ENCODE results near the gene PADI3.

Gene PADI3

GRCh38 chr1:17276568-17276967, 27.7 kb downstream of the PADI3 start:
- TF ChIP-seq REST (IDR thresholded peaks at IDR 0.05; ENCODE audit: insufficient read depth in 1 of 2, low read depth in 2 of 2, low read length in 2 of 2) (no peak), TAF1 (IDR thresholded peaks at IDR 0.05; ENCODE audit: borderline replicate concordance, insufficient read depth, low read length) (no peak), POLR2AphosphoS5 (IDR thresholded peaks at IDR 0.05; ENCODE audit: low read depth, low read length) (no peak), SIN3A (IDR thresholded peaks at IDR 0.05; ENCODE audit: borderline replicate concordance, insufficient read depth, low read length) (no peak), FOXP2 (optimal IDR thresholded peaks at IDR 0.05; ENCODE audit: borderline replicate concordance, extremely low read depth, extremely low read length, insufficient read depth) (no peak)

GRCh38 chr1:17277511-17278159, 28.7 kb downstream of the PADI3 start:
- no peak for TF ChIP-seq REST (IDR thresholded peaks at IDR 0.05; ENCODE audit: insufficient read depth in 1 of 2, low read depth in 2 of 2, low read length in 2 of 2)
- no peak for TF ChIP-seq POLR2AphosphoS5 (IDR thresholded peaks at IDR 0.05; ENCODE audit: low read depth, low read length)
- TF ChIP-seq TAF1 (IDR thresholded peaks at IDR 0.05; ENCODE audit: borderline replicate concordance, insufficient read depth, low read length): no peak
- no peak for TF ChIP-seq SIN3A (IDR thresholded peaks at IDR 0.05; ENCODE audit: borderline replicate concordance, insufficient read depth, low read length)
- no peak for TF ChIP-seq FOXP2 (optimal IDR thresholded peaks at IDR 0.05; ENCODE audit: borderline replicate concordance, extremely low read depth, extremely low read length, insufficient read depth)

DNA sequence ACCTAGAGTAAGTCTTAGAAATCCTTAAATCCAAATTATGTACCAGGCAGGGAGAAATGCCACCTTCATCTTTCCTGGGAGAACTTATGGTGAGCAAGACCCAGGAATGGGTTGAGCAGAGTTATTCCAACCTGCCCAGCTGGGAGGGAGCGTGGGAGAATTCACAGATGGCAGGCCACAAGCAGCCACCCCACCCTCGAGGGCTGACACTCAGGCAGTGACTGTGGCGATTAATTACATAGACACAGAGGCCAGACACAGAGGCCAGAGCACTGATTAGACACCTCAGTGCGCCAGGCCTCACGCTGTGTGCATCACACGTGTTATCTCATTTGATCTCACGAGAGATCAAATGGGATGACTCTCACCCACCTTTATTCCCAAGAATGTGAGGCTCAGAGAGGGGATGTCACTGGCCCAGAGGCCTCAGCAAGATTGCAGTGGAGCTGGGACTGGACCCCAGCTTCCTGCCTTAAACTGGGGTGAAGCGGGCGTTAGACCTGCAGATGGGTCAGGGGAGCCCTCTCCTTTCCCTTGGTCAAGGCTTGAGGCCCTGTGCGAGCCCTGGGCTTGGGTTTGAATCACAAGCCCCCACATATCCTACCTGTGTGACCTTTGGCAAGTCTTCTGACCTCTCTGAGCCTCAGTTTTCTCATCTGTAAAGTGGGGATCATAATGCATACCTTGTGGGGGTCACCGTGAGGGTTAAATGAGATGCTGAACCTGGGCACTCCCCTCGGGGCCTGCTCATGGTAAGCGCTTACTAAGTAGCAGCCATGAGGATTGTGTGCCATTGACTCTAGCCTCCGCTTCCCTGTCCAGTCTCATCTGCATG, 30.3 kb downstream of the PADI3 start:
- TF ChIP-seq SIN3A (IDR thresholded peaks at IDR 0.05; ENCODE audit: borderline replicate concordance, insufficient read depth, low read length) (no peak), POLR2AphosphoS5 (IDR thresholded peaks at IDR 0.05; ENCODE audit: low read depth, low read length) (no peak), TAF1 (IDR thresholded peaks at IDR 0.05; ENCODE audit: borderline replicate concordance, insufficient read depth, low read length) (no peak), REST (IDR thresholded peaks at IDR 0.05; ENCODE audit: insufficient read depth in 1 of 2, low read depth in 2 of 2, low read length in 2 of 2) (no peak), FOXP2 (optimal IDR thresholded peaks at IDR 0.05; ENCODE audit: borderline replicate concordance, extremely low read depth, extremely low read length, insufficient read depth) (no peak)

DNA sequence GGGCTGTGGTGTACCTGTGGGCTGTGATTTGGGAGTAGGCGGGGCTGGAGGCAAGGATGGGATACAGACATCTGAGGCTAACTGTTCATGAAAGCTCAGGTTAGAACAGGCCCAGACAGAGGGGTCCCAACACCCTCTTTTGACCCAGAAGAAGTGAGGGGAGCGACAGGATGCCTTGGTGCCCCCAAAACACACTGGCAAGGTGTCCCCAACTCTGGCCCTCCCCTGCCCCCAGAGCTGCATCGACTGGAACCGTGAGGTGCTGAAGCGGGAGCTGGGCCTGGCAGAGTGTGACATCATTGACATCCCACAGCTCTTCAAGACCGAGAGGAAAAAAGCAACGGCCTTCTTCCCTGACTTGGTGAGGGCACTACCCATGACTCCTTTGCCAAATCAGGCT, 31.5 kb downstream of the PADI3 start:
- no peak for TF ChIP-seq TAF1 (IDR thresholded peaks at IDR 0.05; ENCODE audit: borderline replicate concordance, insufficient read depth, low read length)
- no peak for TF ChIP-seq REST (IDR thresholded peaks at IDR 0.05; ENCODE audit: insufficient read depth in 1 of 2, low read depth in 2 of 2, low read length in 2 of 2)
- TF ChIP-seq SIN3A (IDR thresholded peaks at IDR 0.05; ENCODE audit: borderline replicate concordance, insufficient read depth, low read length): no peak
- no peak for TF ChIP-seq FOXP2 (optimal IDR thresholded peaks at IDR 0.05; ENCODE audit: borderline replicate concordance, extremely low read depth, extremely low read length, insufficient read depth)
- no peak for TF ChIP-seq POLR2AphosphoS5 (IDR thresholded peaks at IDR 0.05; ENCODE audit: low read depth, low read length)

Data from PFSK-1 (cell line).